Measurements from ENCODE around the gene OTUD3. TPM values are rescaled to one million over a fixed set of nuclear protein-coding genes. Genes with fewer than 3 reads are reported as not detected.
A peak's percentile ranks its signal among the peaks of the same experiment; 100 is the strongest.

The OTUD3 gene
- total RNA-seq, 1 donor: 5.8 TPM

- no peak for DNase-seq (ENCODE audit: low read depth)
- TF ChIP-seq CTCF (IDR thresholded peaks at IDR 0.05; ENCODE audit: insufficient read depth, low read length): no peak
These were observed 27.2 kb downstream of the OTUD3 start for GRCh38 chr1:19909392-19909791.

GRCh38 chr1:19909971-19910370 is 27.8 kb downstream of the OTUD3 start:
- no peak overlapping the region for H3K4me3 ChIP-seq (ENCODE audit: low read depth, low read length)
- DNase-seq (ENCODE audit: low read depth): no peak
- no peak for TF ChIP-seq CTCF (IDR thresholded peaks at IDR 0.05; ENCODE audit: insufficient read depth, low read length)

More at GRCh38 chr1:19909392-19909791, 27.2 kb downstream of the OTUD3 start:
- no peak overlapping the region for H3K4me3 ChIP-seq (ENCODE audit: low read depth, low read length)

- no peak for DNase-seq (ENCODE audit: low read depth)
- no peak for TF ChIP-seq CTCF (IDR thresholded peaks at IDR 0.05; ENCODE audit: insufficient read depth, low read length)
- no peak overlapping the region for H3K4me3 ChIP-seq (ENCODE audit: low read depth, low read length)
These were observed 28.5 kb downstream of the OTUD3 start for GRCh38 chr1:19910650-19911049.

- H3K4me3 ChIP-seq (ENCODE audit: low read depth, low read length): no peak overlapping the region
- peak; percentile 94 for TF ChIP-seq CTCF (IDR thresholded peaks at IDR 0.05; ENCODE audit: insufficient read depth, low read length)
These were observed 35.9 kb downstream of the OTUD3 start for GRCh38 chr1:19918057-19918456.

GRCh38 chr1:19920132-19920710 is 38.0 kb downstream of the OTUD3 start:
- TF ChIP-seq CTCF (IDR thresholded peaks at IDR 0.05; ENCODE audit: insufficient read depth, low read length): no peak
- H3K4me3 ChIP-seq (ENCODE audit: low read depth, low read length): no peak overlapping the region
- no peak for DNase-seq (ENCODE audit: low read depth)

More at GRCh38 chr1:19918057-19918456, 35.9 kb downstream of the OTUD3 start:
- peak; percentile 90 for DNase-seq (ENCODE audit: low read depth)

GRCh38 chr1:19921310-19921709 is 39.1 kb downstream of the OTUD3 start:
- H3K4me3 ChIP-seq (ENCODE audit: low read depth, low read length): no peak overlapping the region
- DNase-seq (ENCODE audit: low read depth): no peak
- no peak for TF ChIP-seq CTCF (IDR thresholded peaks at IDR 0.05; ENCODE audit: insufficient read depth, low read length)
